Midbrain (tissue), 1 donor: Measurements from ENCODE around the gene GTPBP1.

ENCODE experiments used
- DNase-seq: peaks from one replicate; lab custom pipeline; 2025; lab: John Stamatoyannopoulos, UW

Gene GTPBP1

DNA sequence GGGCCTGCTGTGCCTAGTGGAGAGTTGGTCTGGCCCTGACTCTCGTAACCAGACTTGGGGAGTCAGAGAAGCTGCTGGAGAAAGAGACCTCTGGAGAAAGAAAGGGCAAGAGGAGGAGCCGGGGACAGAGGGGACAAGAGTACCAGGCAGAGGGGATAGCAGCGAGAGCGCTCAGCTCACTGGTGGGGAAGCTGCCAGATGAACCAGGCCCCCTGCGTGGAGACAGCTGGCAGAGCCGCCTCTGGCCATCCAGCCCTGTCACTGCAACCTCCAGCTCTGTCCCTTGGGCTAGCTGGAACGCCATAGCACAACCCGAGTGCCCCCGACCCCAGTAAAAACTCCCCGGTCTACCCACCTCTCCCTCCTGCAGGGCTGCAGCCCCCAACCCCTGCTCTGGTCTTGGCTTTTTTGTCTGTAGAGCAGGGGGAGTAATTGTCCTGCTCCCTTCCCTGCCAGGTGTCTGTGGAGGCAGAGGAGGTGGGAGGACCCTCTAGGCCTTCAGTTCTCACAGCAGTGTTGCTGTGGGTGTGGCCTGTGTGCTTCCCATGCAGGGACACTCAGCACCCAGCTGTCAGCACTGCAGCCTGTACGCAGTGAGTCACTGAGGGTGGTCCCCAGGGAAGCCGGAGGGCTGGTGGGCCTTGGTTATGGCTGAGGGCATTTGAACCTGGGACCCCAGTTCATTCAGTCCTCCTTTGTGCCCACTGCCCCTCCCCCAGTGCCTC is 54.9 kb downstream of the GTPBP1 start:
- DNase-seq = peak; percentile 35

DNA sequence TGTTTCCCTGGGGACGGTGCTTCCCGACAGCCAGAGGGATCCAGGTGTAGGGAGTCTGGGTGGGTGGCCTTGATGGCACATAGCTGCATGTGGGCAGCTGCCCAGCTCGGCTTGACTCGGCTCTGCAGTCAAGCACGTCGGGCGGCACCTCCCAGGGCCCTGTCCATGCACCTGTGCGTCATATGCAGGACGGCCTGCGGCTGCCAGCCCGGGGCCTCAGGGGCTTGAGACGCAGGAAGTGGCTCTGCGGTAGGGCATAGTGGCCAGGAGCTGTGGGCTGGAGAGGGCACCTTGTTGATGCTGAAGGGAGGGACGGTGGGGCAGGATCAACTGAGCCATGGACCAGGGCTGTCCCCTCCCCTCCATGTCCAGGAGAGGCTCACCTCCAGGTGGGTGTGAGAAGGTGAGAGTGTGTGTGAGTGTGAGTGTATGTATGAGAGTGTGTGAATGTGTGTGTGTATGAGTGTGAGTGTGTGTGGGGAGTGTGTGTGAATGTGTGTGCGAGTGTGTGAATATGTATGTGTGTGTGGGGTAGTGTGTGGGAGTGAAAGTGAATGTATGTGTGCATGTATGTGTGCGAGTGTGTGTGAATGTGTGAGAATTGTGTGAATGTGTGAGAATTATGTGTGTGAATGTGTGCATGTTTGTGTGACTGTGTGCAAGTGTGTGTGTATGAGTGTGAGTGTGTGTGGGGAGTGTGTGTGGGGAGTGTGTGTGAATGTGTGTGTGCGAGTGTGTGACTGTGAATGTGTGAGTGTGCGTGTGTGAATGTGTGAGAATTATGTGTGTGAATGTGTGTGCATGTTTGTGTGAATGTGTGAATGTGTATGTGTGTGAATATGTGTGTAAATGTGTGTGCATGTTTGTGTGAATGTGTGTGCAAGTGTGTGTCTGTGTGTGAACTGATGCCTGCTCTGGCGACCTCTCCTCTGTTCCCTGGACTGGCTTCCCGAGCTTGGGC is 55.7 kb downstream of the GTPBP1 start:
- DNase-seq = no peak

DNA sequence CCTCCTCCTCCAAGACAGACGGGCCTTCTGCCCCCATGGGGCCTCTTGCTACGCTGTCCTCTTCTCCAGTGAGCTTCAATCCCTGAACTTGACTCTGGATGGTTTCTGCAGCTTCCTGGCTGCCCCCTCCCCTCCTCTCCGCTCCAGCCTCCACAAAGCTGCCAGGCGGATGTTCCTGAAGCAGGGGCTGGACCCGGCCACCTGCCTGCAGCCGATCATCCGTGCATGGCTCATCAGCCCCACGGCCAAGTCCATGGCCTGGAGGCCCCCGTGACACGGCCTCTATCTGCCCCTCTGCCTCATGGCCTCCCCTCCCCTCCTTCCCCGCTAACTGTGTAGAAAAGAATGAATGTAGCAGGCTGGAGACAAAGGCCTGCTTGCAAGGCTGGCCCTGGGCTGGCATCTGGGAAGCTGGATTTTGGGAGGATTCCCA is 56.8 kb downstream of the GTPBP1 start:
- peak; percentile 17 for DNase-seq

DNA sequence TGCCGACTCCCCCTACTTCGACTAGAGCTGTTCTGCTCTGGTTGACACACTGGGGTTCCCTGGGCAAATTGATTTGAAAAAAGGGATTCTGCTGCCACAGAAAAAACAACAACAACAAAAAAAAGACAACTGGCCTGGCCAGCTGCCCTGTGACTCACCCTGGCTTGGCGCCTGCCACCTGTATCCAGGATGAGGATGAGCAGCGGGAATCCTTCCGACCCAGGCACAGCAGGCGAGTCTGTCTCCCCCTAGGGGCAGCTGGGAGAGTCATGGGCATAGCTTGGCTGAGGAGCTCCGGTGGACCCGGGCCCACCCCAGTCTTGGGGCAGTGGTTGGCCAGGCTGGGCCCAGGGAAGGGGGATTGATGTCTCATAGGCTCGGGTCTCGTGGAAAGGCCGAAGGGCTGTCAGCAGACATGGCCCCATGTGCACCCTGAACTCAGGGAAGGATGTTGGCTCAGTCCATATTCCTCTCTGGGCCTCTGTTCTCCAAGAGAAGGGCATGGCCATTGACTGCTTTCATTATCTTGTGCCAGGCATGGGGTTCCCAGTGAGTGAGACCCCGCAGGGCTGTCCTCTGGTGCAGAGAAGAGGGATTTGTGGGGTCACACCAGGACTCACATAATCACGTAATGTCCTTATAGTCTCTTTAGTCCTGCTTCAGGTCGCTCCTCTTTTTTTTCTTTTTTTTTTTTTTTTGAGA is 60.5 kb downstream of the GTPBP1 start:
- DNase-seq = peak; percentile 69

DNA sequence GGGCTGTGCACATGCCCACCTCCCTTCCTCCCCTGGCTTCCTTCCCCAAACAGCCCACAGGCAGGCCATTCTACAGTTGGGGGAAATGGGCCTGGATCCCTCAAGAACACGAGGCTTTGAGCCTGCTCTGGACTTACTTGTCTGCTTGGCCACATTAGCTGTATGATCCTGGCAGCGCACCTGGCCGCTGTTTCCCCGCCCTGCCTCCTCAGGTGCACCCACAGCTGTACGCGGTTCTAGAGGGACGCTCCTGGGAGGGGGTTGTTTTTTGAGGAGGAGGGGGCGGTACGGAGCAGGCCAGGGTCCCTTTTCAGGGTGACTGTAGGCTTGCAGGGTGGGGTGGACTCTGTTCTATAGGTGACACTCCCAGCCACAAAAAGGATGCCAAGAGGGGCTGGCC is 61.6 kb downstream of the GTPBP1 start:
- no peak for DNase-seq

DNA sequence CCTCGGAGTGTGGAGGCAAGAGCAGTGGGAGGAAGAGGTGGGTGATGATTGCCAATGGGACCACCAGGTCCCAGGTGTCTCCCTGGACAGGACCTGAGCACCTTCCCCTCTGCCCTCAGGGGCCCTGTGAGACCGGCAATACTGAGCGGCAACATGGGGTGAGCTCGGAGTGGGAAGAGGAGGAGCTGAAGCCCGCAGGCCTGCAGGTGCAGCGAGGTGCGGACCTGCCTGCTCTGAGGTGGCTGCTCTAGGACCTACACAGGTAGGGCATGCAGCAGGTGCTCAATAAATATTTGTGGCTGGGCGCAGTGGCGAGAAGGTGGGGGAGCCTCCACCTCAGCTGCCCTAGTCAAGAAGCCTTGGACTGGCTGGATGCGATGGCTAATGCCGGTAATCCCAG is 62.3 kb downstream of the GTPBP1 start:
- DNase-seq = no peak

DNA sequence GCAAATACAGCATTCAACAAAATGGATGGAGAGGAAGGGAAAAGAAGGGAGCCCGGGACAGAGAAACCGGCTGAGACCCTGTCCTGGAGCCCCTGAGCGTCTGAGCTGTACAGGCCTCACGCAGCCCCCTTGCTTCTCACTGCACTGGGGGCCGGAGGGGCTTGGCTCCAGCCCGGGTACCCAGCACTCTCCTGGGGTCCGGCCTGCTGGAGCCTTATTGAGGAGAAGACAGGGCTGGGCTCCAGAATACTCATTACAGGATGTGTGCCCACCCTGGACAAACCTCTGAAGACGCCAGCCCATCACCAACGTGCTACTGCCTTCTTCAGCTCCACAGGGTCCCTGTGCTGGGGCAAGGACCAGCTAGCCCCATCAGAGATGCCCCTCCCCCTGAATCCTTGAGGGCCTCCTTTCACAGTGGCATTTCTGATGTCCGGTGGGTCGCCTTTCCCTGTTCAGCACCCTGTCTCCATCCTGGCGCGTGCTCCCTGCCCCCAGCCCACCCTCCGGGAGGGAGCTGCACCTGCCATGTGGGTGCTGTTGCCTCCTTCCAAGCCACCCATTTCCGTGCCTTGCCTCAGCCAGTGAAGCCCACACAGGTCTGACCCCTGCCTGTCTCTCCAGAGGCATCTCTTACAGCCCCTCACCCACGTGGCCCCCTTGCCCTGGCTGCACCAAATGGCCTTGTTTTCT is 64.7 kb downstream of the GTPBP1 start:
- DNase-seq = no peak

DNA sequence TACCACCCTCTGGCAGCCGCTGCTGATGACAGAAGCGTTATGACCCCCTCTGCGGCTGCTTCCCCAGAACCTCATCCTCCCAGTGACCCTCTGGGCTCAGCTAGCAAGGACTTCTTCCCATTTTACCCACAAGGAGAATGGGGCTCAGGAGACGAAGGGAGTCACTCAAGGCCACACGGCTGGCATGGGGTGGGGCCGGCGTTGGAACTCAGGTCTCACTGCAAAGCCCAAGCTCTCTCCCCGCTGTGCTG is 66.8 kb downstream of the GTPBP1 start:
- DNase-seq = no peak

DNA sequence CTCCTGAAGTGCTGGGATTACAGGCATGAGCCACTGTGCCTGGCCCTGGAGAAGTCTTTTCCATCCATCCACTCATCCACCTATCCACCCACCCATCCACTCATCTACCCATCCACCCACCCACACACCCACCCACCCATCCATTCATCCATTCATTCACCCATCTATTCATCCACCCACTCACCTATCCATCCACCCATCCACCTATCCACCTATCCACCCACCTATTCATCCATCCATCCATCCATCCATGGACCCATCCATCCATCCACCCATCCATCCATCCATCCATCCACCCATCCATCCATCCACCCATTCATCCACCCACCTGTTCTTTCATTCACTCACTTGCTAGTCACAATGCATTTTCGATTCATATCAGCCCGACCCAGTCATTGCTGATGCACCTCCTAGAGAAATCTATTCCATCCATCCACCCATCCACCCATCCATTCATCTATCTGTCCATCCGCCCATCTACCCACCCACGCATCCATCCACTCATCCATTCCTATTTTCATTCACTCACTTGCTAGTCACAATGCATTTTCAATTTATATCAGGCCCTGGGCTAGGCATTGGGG is 67.7 kb downstream of the GTPBP1 start:
- DNase-seq = no peak

DNA sequence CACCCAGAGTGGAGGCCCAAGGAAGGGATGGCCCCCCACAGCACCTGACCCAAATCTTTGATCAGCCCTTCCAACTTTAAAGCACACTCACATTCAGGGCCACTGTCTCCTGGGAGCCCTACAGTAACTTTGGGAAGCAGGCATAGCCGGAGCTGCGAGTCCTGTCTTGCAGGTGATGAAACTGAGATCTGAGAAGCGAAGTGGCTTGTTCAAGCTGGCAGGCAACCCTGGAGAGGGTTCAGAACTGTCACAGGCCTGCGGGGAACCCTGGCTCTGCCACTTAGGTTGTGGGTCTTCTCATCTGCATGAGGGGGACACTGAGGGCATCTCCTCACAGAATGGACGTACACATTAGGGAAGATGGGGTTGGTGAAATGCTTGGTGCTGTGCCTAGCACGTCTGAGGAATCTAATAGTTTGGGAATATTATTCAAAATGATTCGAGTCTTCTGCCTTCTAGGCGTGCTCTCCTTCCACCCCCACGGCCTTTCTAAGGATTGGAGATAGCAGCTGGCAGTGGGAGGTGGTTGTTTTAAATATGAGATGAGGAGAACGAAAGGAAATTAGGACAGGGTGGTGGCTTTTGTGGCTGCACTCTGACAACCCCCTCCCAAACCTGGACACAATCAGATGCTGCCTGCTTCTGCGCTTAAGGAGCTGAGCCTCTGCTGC is 68.9 kb downstream of the GTPBP1 start:
- no peak for DNase-seq

DNA sequence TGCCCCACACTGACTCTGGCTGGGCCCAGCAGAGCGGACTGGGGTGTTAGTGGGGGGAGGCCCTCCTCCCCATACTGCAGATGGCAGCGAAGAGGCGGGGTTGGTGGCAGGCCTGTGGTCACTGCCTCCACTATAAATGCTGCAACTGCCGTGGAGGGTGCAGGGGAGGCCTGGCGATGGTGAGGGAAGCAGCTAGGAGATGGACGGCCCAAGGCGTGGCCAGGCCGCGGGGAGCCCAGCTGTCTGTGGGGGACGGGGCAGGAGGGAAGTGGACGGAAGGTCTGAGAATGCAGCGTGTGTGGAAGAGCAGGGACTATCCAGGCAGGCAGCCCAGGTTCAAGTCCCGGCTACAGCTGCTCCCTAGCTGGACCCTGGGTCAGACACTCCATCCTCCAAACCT is 69.9 kb downstream of the GTPBP1 start:
- DNase-seq = no peak

DNA sequence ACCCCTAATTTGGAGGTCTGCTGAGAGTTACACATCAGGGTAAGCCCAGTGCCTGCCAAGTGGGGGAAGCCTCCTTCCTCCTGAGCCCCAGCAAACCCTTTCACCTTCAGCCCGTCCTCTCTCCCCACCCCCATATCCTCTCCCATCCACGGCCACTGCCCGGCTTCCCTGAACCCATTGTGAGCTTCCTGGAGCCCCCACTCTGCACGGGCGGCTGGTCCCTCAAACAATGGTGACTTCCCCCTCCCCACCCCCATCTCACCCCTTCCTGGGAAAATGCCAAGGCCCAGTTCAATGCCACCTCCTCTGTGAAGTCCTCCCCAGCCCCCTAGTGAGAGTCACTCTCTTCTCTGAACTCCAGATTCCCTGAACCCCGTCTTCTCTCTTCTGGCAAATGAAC is 70.3 kb downstream of the GTPBP1 start:
- DNase-seq = no peak

DNA sequence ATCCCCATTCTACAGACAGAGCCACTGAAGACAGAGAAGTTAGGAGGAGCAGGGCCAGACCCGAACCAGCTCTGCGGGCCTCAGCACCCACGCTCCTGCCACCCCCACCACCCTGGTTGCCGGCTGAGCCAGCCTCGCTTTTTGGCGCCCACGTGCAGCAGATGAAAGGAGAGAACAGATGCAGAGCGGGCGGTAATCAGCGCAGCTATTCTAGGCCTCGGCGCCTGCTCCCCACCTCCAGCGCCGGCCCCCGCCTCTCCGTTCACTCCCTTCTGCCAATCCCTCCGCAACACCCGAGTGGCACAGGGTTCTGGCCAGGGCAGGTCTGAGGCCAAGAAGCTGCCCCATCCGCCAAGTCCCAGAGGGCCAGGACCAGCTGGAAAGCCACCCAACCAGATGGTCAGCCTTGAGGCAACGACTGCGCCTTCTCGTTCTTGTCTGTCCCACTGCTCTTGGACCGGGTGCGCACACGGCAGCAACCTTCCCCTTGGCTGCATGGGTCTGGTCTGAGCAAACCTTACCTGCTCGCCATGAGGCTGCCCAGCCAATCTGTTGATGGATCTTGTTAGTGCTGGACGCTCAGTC is 71.4 kb downstream of the GTPBP1 start:
- no peak for DNase-seq

DNA sequence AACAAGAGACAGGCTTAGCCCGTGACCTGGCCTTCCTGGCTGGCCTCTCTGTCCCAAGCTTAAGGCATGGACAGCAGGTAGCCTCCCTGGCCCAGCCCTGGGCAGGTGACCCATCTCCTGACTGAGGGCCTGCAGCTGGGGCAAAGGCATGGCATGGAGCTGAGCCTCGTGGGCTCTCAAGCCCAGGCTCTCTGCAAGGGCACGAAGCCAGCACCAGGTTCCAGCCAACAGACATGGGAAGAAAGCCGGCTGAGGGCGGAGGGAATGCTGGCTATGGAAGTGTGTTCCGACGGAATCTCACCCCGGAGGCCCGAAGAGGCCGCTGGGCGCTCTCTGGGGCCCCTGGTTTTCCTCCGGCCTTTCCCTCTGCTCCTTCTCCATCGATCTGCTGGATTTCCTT is 75.3 kb downstream of the GTPBP1 start:
- peak; percentile 24 for DNase-seq

DNA sequence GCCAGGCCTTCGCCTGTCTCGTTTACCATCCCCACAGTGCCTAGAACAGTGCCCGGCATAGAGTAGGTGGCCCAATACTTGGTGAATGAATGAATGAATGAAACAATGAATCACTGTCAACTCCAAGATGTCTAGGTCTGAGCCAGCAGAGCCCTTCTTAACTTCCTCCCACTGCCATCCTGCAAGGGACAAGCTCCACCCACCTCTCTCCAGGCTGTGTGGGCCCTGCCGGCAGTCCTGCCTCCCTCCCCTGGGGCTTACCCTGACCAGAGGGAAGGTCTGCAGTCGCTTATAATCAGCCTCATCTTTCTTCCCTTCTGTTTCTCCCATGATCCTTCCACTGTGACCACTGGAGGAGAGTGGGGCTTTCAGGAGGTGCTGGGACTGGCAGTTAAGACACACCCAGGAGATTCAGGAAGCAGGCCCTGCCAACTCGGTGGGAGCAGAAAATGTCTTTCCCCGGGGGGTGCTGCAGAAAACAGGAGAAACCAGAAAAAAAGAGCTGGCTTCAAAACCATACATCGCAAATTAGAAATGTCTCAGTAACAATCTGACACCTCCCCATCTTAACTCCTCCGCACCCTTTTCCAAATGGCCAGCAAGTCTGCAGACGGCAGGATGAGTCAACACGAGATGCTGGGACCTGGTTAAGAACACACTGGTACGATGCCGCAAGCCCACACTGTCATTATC is 76.8 kb downstream of the GTPBP1 start:
- DNase-seq = no peak
